Ovary (tissue), 9 donors: ENCODE results near the gene COL9A3. TPM values are rescaled to one million over a fixed set of nuclear protein-coding genes. Genes with fewer than 3 reads are reported as not detected.

Experiments
- DNase-seq, 5 donors: peaks; one replicate each; pipeline ENCODE4 v3.0.0-alpha.2; 2019 to 2020
- H3K27ac ChIP-seq, 2 donors: fragments of 200-600 bp; one replicate each; pipeline versions ENCODE4 v1.5.1 to v1.8.0; 2019 to 2022
- H3K27me3 ChIP-seq: fragments of 200-600 bp; one replicate; pipeline ENCODE4 v1.8.0; 2022
- H3K36me3 ChIP-seq: fragments of 200-600 bp; sonication (generic); one replicate; pipeline ENCODE4 v1.5.1; 2019
- H3K4me1 ChIP-seq: one replicate; pipeline ENCODE4 v1.8.1; 2013; ENCODE audit warnings: mild to moderate bottlenecking, moderate library complexity; ENCODE audit not compliant: insufficient read depth
- H3K4me3 ChIP-seq: fragments of 200-600 bp; sonication (generic); one replicate; pipeline ENCODE4 v1.5.1; 2017
- H3K9me3 ChIP-seq, 2 donors: fragments of 200-600 bp in 1 of 2; sonication (generic) in 1 of 2; one replicate each; pipeline versions ENCODE4 v1.5.1 to v1.8.1; 2013 to 2019; ENCODE audit warnings: mild to moderate bottlenecking in 1 of 2, moderate library complexity in 1 of 2
- CTCF ChIP-seq, 3 donors: fragments of 450-650 bp in 2 of 3; fragments of 200-600 bp in 1 of 3; IDR thresholded peaks; one replicate each; pipeline versions ENCODE4 v1.5.1 to v1.8.0; 2016 to 2022; ENCODE audit warnings: antibody characterized with exemption in 3 of 3, mild to moderate bottlenecking in 1 of 3
- EP300 ChIP-seq: sonication (generic); formaldehyde crosslinking; IDR thresholded peaks from one replicate; pipeline ENCODE4 v1.6.1; 2017; ENCODE audit warnings: antibody characterized with exemption
- POLR2A ChIP-seq: fragments of 450-650 bp; IDR thresholded peaks from one replicate; pipeline ENCODE4 v1.6.1; 2017; ENCODE audit warnings: antibody characterized with exemption, mild to moderate bottlenecking, moderate library complexity
- WGBS, 3 donors: extraction: QIAGEN DNeasy Blood & Tissue Kit in 1 of 3; methylation state at CpG; one replicate each; pipeline versions ENCODE4 v1.1.5 to v1.1.7; 2013 to 2017; 5-methylcytosine and 5-hydroxymethylcytosine counted together
- intact Hi-C, 4 donors: fragments of 100-400 bp; cut with DNase I; formaldehyde crosslinking; loops; one replicate each; pipeline versions ENCODE4 v1.11.0 to v1.15.1; 2022 to 2023
- polyA plus RNA-seq, 2 donors: library from polyadenylated mRNA; stranded (reverse); fragments of 200-250 nt in 1 of 2; fragments of 350-450 nt in 1 of 2; fragmentation: Illumina TruSeq in 1 of 2; extraction: RNeasy Lipid Tissue Mini Kit (QIAGEN cat#74804) in 1 of 2; gene quantifications; one replicate each; pipeline ENCODE4 v1.2.3, GENCODE V29; 2013 to 2014
- total RNA-seq, 7 donors: library from RNA; depleted of rRNA in 2 of 7; stranded (reverse); fragments of >200 nt in 2 of 7; fragmentation: NEBNext Ultra II Directional in 3 of 7; extraction: Animal tissue kit (Norgen Biotek cat#: 25700) in 3 of 7; gene quantifications; one replicate each; pipeline versions ENCODE4 v1.1.0 to v1.2.4, GENCODE V29; 2016 to 2023
- donor health status: DM: no; HTN: no; CAD: no; lungs with moderate emphysema.
- donor health status: DM: no; HTN: no; CAD: no.
- donor health status: Bipolar disorder and iron deficiency.
- donor health status: DM: yes; HTN: yes; CAD: no.
- donor health status: DM: no; HTN: no; CAD: no.
- donor health status: DM: yes; HTN: yes; CAD: no.

The COL9A3 gene
- total and polyA plus RNA-seq, 9 donors = 0.65 to 3.0 (median 1.6) TPM; not detected in 1

- H3K36me3 ChIP-seq = no peaks in the 10 kb centered on the region
- DNase-seq = peak in 4 of 5 donors; percentile 49 to 68 (median 59)
- no peak for TF ChIP-seq CTCF (IDR thresholded peaks at IDR 0.05)
- no peak for TF ChIP-seq POLR2A
- TF ChIP-seq EP300 = no peak
- peak overlapping the region; percentile 48 for H3K4me3 ChIP-seq
- H3K27me3 ChIP-seq = no peaks in the 10 kb centered on the region
- peak overlapping the region; percentile 80 to 92 for H3K27ac ChIP-seq
- intact Hi-C loops = loop anchor here in 3 of 4 donors (5.0 kb wide), 4 partner anchors 126 to 491 kb away; partner anchors contain the start of gene ADRM1 (in 1 of the 3)
- H3K9me3 ChIP-seq = no peaks in the 10 kb centered on the region
- peaks cover 7% of the 10 kb centered on the region for H3K4me1 ChIP-seq
- WGBS, 3 donors = 78 to 83% (median 79%) methylated on average over 22 of the region's 22 CpGs
These were observed 23.7 kb upstream of the COL9A3 start for GRCh38 chr20:62792940-62793756.

- Histone ChIP-seq H3K36me3 (no peaks in the 10 kb centered on the region), H3K9me3 (no peaks in the 10 kb centered on the region), H3K27me3 (no peaks in the 10 kb centered on the region), H3K4me3 (peak overlapping the region; percentile 48), H3K27ac (peak overlapping the region; percentile 80 to 92), H3K4me1 (peaks cover 7% of the 10 kb centered on the region)
- intact Hi-C loops = loop anchor here in 3 of 4 donors (5.0 kb wide), 4 partner anchors 126 to 491 kb away; partner anchors contain the start of gene ADRM1 (in 1 of the 3)
- DNase-seq = no peak
- 41 to 45% (median 41%) methylated on average over 6 to 7 of the region's 7 CpGs for WGBS, 3 donors
- TF ChIP-seq POLR2A = no peak
- no peak for TF ChIP-seq CTCF (IDR thresholded peaks at IDR 0.05)
- no peak for TF ChIP-seq EP300
These were observed 23.2 kb upstream of the COL9A3 start for GRCh38 chr20:62793757-62794006.

- TF ChIP-seq CTCF (IDR thresholded peaks at IDR 0.05) = peak in 1 of 3 donors; percentile 17
- TF ChIP-seq EP300 = no peak
- TF ChIP-seq POLR2A = peak; percentile 94
- H3K27me3 ChIP-seq = no peaks in the 10 kb centered on the region
- peak; percentile 97 to 99 (median 98) for DNase-seq
- H3K36me3 ChIP-seq = no peaks in the 10 kb centered on the region
- H3K27ac ChIP-seq = peak overlapping the region; percentile 92
- H3K9me3 ChIP-seq = no peaks in the 10 kb centered on the region
- H3K4me3 ChIP-seq = peak overlapping the region; percentile 78
- intact Hi-C loops = loop anchor here in 3 of 4 donors (5.0 kb wide), 4 partner anchors 127 to 492 kb away; partner anchors contain the start of gene ADRM1 (in 1 of the 3)
- peaks cover 7% of the 10 kb centered on the region for H3K4me1 ChIP-seq
- 1 to 3% (median 1%) methylated on average over 30 to 69 of the region's 69 CpGs for WGBS, 3 donors
These were observed 22.7 kb upstream of the COL9A3 start for GRCh38 chr20:62794007-62794724.

GRCh38 chr20:62795023-62795761 is 21.7 kb upstream of the COL9A3 start:
- no peaks in the 10 kb centered on the region for H3K27me3 ChIP-seq
- H3K27ac ChIP-seq = peak overlapping the region; percentile 92
- 0 to 1% (median 1%) methylated on average over 68 of the region's 68 CpGs for WGBS, 3 donors
- H3K4me1 ChIP-seq = peaks cover 7% of the 10 kb centered on the region
- no peaks in the 10 kb centered on the region for H3K36me3 ChIP-seq
- peak overlapping the region; percentile 78 for H3K4me3 ChIP-seq
- peak; percentile 62 to 80 (median 70) for DNase-seq
- no peaks in the 10 kb centered on the region for H3K9me3 ChIP-seq
- TF ChIP-seq EP300 = no peak
- no peak for TF ChIP-seq CTCF (IDR thresholded peaks at IDR 0.05)
- TF ChIP-seq POLR2A = no peak
- intact Hi-C loops = no loop called here
